ENCODE results near the gene ZDHHC6. TPM values are rescaled to one million over a fixed set of nuclear protein-coding genes. Genes with fewer than 3 reads are reported as not detected.

The ZDHHC6 gene
- total RNA-seq, 2 donors from 2014 or later = 21.3 to 28.0 TPM

- Histone ChIP-seq H3K27me3 (replicated peaks; ENCODE audit: insufficient read depth) (no peaks in the 10 kb centered on the region), H3K9me3 (no peaks in the 10 kb centered on the region), H3K4me1 (replicated peaks) (no peaks in the 10 kb centered on the region), H3K4me3 (peak overlapping the region; percentile 65 to 89), H3K27ac (peak overlapping the region; percentile 82 to 89), H3K36me3 (no peaks in the 10 kb centered on the region)
- 4% methylated on average over 19 of the region's 20 CpGs for WGBS
- TF ChIP-seq POLR2A (IDR thresholded peaks at IDR 0.05) (peak; percentile 42), POLR2AphosphoS5 (IDR thresholded peaks at IDR 0.05) (no peak)
- TF ChIP-seq, protein P1, sequence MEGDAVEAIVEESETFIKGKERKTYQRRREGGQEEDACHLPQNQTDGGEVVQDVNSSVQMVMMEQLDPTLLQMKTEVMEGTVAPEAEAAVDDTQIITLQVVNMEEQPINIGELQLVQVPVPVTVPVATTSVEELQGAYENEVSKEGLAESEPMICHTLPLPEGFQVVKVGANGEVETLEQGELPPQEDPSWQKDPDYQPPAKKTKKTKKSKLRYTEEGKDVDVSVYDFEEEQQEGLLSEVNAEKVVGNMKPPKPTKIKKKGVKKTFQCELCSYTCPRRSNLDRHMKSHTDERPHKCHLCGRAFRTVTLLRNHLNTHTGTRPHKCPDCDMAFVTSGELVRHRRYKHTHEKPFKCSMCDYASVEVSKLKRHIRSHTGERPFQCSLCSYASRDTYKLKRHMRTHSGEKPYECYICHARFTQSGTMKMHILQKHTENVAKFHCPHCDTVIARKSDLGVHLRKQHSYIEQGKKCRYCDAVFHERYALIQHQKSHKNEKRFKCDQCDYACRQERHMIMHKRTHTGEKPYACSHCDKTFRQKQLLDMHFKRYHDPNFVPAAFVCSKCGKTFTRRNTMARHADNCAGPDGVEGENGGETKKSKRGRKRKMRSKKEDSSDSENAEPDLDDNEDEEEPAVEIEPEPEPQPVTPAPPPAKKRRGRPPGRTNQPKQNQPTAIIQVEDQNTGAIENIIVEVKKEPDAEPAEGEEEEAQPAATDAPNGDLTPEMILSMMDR (IDR thresholded peaks at IDR 0.05) = no peak
- no peak for DNase-seq (ENCODE audit: low spot score)
- intact Hi-C loops (cut with DNase I) = loop anchor here (5.0 kb wide), 1 partner anchor 264 kb away; the partner anchor contains the start of gene GPAM
Observed at GRCh38 chr10:112446055-112446854, 459 bp downstream of the ZDHHC6 start.

GRCh38 chr10:112442063-112442462 lies 4.7 kb downstream of the ZDHHC6 start:
- intact Hi-C loops (cut with DNase I) = no loop called here
- H3K4me3 ChIP-seq = no peak overlapping the region
- DNase-seq (ENCODE audit: low spot score) = no peak

DNA sequence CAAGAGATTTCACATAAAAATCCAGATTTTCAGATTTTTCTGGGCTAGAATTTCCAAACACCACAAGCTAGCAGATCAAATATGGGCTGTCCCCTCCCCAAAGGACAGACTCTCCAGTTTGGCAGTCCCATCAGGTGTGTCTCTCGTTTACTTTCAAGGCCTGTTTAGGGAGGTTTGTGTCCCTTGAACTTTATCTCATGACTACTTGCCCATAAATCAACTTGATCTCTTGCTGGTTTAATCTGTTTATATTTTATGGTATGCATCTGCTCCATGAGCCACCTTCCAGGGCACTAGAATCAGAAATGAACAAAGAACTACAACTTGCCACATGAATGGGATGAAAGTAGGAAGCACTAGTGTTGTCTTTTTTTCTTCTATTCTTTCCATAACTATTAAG lies 5.2 kb downstream of the ZDHHC6 start:
- intact Hi-C loops (cut with DNase I) = no loop called here
- WGBS = 50% methylated on average over 1 of the region's 1 CpG

More at GRCh38 chr10:112442063-112442462, 4.7 kb downstream of the ZDHHC6 start:
- Histone ChIP-seq H3K27me3 (replicated peaks; ENCODE audit: insufficient read depth) (no peaks in the 10 kb centered on the region), H3K4me1 (replicated peaks) (no peaks in the 10 kb centered on the region), H3K9me3 (no peaks in the 10 kb centered on the region), H3K27ac (no peak overlapping the region), H3K36me3 (peaks cover 0 to 3% of the 10 kb centered on the region in 2 donors)
- TF ChIP-seq POLR2A (IDR thresholded peaks at IDR 0.05) (no peak), POLR2AphosphoS5 (IDR thresholded peaks at IDR 0.05) (no peak)
- TF ChIP-seq, protein P1 (IDR thresholded peaks at IDR 0.05) = no peak
- WGBS = 57% methylated on average over 3 of the region's 3 CpGs

DNA sequence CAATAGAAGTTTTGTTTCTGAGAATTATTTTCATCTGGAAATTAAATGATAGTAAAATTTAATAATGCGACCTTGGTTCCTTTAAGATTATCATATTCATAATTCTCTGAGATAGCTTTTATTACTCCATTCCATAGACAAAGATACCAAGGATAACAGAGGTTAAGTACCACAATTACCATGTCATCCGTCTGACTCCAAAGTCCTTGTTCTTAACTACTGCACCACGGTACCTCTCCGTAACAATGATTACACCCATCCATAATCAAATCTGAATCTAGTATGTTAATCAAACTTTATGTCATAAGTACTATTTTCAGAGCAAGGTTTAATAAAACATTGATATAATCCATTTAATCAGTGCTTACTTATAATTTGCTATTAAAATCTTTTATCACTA lies 8.4 kb downstream of the ZDHHC6 start:
- intact Hi-C loops (cut with DNase I) = no loop called here
- 93% methylated on average over 4 of the region's 4 CpGs for WGBS
- Histone ChIP-seq H3K27ac (no peak overlapping the region), H3K9me3 (no peaks in the 10 kb centered on the region), H3K4me3 (no peak overlapping the region), H3K27me3 (replicated peaks; ENCODE audit: insufficient read depth) (no peaks in the 10 kb centered on the region), H3K4me1 (replicated peaks) (no peaks in the 10 kb centered on the region), H3K36me3 (peaks cover 0 to 3% of the 10 kb centered on the region in 2 donors)
- DNase-seq (ENCODE audit: low spot score) = no peak
- TF ChIP-seq POLR2AphosphoS5 (IDR thresholded peaks at IDR 0.05) = no peak
- no peak for TF ChIP-seq POLR2A (IDR thresholded peaks at IDR 0.05)
- TF ChIP-seq, protein P1 (IDR thresholded peaks at IDR 0.05) = no peak

More for the DNA sequence above, 5.2 kb downstream of the ZDHHC6 start:
- H3K9me3 ChIP-seq = no peaks in the 10 kb centered on the region
- no peaks in the 10 kb centered on the region for H3K27me3 ChIP-seq (replicated peaks; ENCODE audit: insufficient read depth)
- peaks cover 0 to 3% of the 10 kb centered on the region in 2 donors for H3K36me3 ChIP-seq
- H3K4me3 ChIP-seq = no peak overlapping the region
- TF ChIP-seq POLR2AphosphoS5 (IDR thresholded peaks at IDR 0.05) (no peak), POLR2A (IDR thresholded peaks at IDR 0.05) (no peak)
- TF ChIP-seq, protein P1 (IDR thresholded peaks at IDR 0.05) = no peak
- H3K27ac ChIP-seq = no peak overlapping the region
- no peaks in the 10 kb centered on the region for H3K4me1 ChIP-seq (replicated peaks)
- DNase-seq (ENCODE audit: low spot score) = no peak

Data from prostate gland (tissue), 2 donors.